Measurements from ENCODE around the gene SYCP2L.

DNA sequence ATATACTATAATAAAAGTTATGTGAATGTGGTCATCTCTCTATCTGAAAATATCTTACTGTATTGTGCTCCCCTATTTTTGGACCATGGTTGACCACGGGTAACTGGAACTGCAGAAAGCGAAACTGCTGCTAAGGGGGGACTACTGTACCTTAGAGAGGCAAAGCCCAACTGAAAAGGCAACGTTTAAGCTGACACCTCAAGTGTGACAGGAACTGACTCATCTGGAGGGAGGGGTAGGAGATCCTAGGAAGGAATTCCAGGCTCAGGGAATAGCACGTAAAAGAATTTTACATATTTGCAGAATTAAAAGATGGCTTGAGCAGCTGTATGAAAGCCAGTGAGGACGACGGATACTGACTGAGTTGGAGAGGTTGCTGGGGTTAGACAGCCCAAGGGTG lies 122.5 kb downstream of the SYCP2L start:
- TF ChIP-seq CTCF (IDR thresholded peaks at IDR 0.05; ENCODE audit: insufficient read depth, low read depth, low read length) (no peak), EZH2 (IDR thresholded peaks at IDR 0.05; ENCODE audit: insufficient read depth, low read length) (no peak)
